Astrocyte of the hippocampus (primary cell): ENCODE measurements around the gene PRR27.

ENCODE experiments used
- DNase-seq: peaks from one replicate; pipeline ENCODE4 v3.0.0; 2011; ENCODE audit warnings: low read depth, low spot score

Gene PRR27

GRCh38 chr4:70153937-70154336 lies at the start of gene PRR27:
Gene PRR27, plus strand, starts transcription at chr4:70154237. Its CDS starts 139 bp downstream, at chr4:70154376.
- no peak for DNase-seq

- DNase-seq: no peak
Observed at GRCh38 chr4:70110917-70111316, 43.1 kb upstream of the PRR27 start.

DNA sequence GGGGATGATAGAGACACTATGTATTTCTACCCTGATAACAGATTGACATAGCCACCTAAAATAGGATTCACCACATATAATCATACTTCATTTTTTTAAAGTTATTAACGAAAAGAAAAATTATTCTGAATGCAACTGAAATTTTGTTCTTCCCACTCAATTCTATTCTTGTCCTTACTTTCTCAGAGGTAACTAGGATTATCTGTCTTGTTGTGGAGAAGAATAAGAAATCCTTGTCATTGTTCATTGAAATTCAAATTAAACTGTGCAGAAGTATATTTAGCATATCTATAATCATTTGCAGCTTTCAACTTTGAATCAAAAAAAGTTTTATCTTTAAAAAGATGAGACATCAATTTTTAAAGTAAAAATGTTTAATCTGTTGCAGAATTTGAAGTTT lies 40.4 kb upstream of the PRR27 start:
- DNase-seq: no peak

DNA sequence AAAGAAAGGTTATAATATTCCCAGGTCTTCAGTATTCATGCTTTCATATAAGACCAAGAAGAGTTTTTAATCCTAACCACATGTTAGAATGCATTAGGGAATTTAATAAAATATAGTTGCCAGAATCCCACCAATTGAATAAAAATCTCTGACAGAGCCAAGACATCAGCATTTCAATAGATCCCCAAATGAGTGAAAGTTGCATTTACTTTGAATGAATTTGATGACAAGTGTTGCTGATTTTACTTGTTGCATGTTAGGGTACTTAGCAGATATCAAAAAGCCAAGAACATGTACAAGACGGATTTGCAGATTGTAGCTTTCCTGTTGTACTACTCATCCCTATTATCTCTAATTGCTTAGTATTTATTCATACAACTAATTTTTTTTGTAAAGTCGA lies 39.9 kb upstream of the PRR27 start:
- no peak for DNase-seq

DNA sequence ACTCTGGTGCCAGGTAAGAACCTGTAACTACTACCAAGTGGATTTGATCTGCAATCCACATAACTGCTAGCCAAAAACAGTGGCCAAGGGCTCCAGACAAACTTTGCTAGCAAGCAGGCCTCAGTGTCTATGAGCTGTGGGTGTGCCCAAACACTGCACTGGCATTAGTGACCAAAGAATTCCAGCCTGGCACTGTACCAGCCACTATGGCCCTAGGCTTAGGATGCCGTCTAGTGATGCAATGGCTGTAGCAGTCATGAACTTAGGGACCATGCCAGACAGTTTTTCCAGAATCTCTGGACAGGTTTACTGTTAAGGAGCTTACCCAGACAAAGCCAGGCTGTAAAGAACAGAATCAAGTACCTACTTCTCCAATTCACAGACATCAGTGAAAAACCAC lies 33.7 kb upstream of the PRR27 start:
- no peak for DNase-seq

- no peak for DNase-seq
Observed at GRCh38 chr4:70133473-70133872, 20.6 kb upstream of the PRR27 start.

- no peak for DNase-seq
Observed at GRCh38 chr4:70138751-70139150, 15.3 kb upstream of the PRR27 start.

GRCh38 chr4:70151271-70151670 lies 2.8 kb upstream of the PRR27 start:
- no peak for DNase-seq

GRCh38 chr4:70152088-70152487 lies 1.9 kb upstream of the PRR27 start:
- DNase-seq: no peak

DNA sequence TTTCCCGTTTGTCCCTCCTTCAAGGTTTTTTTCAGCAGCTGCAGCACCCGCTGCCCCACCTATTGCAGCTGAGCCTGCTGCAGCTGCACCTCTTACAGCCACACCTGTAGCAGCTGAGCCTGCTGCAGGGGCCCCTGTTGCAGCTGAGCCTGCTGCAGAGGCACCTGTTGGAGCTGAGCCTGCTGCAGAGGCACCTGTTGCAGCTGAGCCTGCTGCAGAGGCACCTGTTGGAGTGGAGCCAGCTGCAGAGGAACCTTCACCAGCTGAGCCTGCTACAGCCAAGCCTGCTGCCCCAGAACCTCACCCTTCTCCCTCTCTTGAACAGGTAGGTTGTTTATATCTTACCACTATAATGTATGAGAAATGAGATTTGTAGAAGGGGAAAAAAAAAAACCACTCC lies 4.5 kb downstream of the PRR27 start:
- DNase-seq: no peak

GRCh38 chr4:70177090-70177489 lies 23.1 kb downstream of the PRR27 start:
- no peak for DNase-seq

DNA sequence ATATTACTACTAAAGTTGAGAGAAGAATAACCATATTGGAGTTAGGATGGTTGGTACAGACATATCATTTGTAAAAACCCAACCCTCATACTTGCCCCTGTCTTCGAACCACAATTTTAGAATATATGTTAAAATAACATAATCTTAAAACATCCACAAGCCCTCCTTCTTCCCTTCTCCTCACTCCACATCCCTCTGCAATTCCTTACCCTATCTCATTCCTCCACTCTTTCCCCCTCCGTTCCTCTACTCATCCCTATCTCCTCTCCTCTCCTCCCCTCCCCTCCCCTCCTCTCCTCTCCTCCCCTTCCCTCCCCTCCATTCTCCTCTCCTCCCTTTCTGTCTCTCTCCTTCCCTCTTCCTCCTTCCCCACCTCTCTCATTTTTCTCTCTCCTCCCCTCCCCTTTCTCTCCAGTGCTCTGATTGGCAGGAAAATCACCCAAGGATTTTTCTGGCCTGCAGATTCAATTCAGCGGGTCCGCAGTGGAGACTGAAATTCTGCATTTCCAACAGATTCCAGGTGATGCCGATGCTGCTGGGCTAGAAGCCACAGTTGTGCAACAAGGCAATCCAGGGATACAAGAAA lies 24.1 kb downstream of the PRR27 start:
- DNase-seq: no peak

GRCh38 chr4:70179811-70180210 lies 25.8 kb downstream of the PRR27 start:
- no peak for DNase-seq

- DNase-seq: no peak
Observed at GRCh38 chr4:70181864-70182263, 27.8 kb downstream of the PRR27 start.

GRCh38 chr4:70182517-70183167 lies 28.6 kb downstream of the PRR27 start:
- DNase-seq: no peak

- DNase-seq: peak; percentile 49
Observed at GRCh38 chr4:70183168-70183939, 29.3 kb downstream of the PRR27 start.

DNA sequence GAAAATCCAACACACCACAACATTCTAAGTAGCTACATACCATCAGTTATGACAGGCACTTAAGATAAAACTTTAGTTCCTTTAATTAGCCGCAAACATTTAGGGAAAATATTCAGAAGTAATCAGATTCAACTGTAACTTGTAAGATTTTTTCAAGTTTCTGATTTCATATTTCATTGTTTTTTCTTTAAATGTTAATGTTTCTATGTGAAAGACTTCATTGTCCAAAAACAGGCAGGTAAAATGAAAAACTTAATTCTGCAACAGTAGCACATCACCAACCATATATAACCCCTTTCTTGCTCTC lies 29.9 kb downstream of the PRR27 start:
- no peak for DNase-seq

- DNase-seq: no peak
Observed at GRCh38 chr4:70187216-70187615, 33.2 kb downstream of the PRR27 start.

GRCh38 chr4:70190579-70190978 lies 36.5 kb downstream of the PRR27 start:
- no peak for DNase-seq

DNA sequence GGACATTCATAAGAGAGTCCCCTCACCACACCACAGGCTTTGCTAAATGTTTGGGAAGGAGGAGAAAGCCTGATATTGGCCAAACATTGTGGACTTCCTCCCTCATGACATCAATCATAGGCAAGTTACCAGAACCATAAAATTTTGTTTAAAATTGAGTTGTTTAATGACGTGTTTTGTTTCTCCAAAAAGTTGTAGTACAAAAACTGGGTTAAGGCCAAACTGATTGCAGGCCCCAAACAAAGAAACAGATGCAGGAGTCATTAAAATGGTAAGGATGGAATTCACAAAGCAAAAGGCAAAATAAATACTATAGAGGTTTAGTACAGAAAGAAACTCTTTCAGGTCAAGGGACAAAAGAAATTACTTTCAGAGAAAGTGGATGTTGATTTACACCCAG lies 37.6 kb downstream of the PRR27 start:
- DNase-seq: no peak

- no peak for DNase-seq
Observed at GRCh38 chr4:70192895-70193294, 38.9 kb downstream of the PRR27 start.

GRCh38 chr4:70195425-70195824 lies 41.4 kb downstream of the PRR27 start, which contains the start of gene ODAM:
Gene ODAM, plus strand, starts transcription at chr4:70195725. Its CDS starts 819 bp downstream, at chr4:70196544.
- no peak for DNase-seq

DNA sequence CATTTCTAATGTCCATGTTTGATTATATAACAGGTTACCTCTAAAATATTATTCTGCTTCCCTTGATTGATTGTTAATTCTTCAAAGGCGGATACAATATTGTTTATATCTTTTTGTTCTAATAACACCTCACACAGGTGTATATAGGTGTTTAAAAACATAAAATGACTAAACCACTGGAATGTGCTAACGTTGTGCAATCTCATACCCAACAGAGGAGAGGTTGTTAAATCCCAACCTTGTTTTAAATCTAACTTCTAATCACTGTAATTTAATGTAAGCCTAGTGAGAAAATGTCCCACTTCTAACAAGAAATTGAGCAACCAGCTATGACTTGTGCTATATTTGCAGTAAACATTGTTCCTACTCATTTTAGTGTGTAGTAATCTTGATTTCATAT lies 42.8 kb downstream of the PRR27 start:
- DNase-seq: no peak
